ENCODE data around the gene IL3RA.
"Not testable (repeated sequence)": the region's sequence is repeated elsewhere in the genome, so short reads cannot be mapped to it uniquely, and the experiment has no call there.

Gene IL3RA

GRCh38 chrX:1336331-1336943 lies at the start of gene IL3RA:
Gene IL3RA, plus strand, starts transcription at chrX:1336785. Its CDS starts 4,981 bp downstream, at chrX:1341766.
- peak; percentile 51 for DNase-seq (ENCODE audit: low spot score)

GRCh38 chrX:1289535-1289934 lies 47.0 kb upstream of the IL3RA start:
- DNase-seq (ENCODE audit: low spot score) = no peak

- no peak for DNase-seq (ENCODE audit: low spot score)
These were observed 45.4 kb upstream of the IL3RA start for GRCh38 chrX:1291110-1291740.

GRCh38 chrX:1292575-1293290 lies 43.9 kb upstream of the IL3RA start:
- DNase-seq (ENCODE audit: low spot score) = no peak

GRCh38 chrX:1294301-1295067 lies 42.1 kb upstream of the IL3RA start:
- no peak for DNase-seq (ENCODE audit: low spot score)

- no peak for DNase-seq (ENCODE audit: low spot score)
These were observed 41.0 kb upstream of the IL3RA start for GRCh38 chrX:1295550-1295949.

- DNase-seq (ENCODE audit: low spot score) = not testable (repeated sequence)
These were observed 39.0 kb upstream of the IL3RA start for GRCh38 chrX:1297591-1297990.

- DNase-seq (ENCODE audit: low spot score) = no peak
These were observed 36.1 kb upstream of the IL3RA start for GRCh38 chrX:1300449-1300848.

GRCh38 chrX:1305411-1305810 lies 31.2 kb upstream of the IL3RA start:
- DNase-seq (ENCODE audit: low spot score) = no peak

GRCh38 chrX:1306909-1307625 lies 29.5 kb upstream of the IL3RA start:
- DNase-seq (ENCODE audit: low spot score) = no peak

- no peak for DNase-seq (ENCODE audit: low spot score)
These were observed 28.8 kb upstream of the IL3RA start for GRCh38 chrX:1307626-1308340.

GRCh38 chrX:1308476-1308875 lies 28.1 kb upstream of the IL3RA start:
- DNase-seq (ENCODE audit: low spot score) = no peak

- DNase-seq (ENCODE audit: low spot score) = not testable (repeated sequence)
These were observed 27.7 kb upstream of the IL3RA start for GRCh38 chrX:1308917-1309316.

- no peak for DNase-seq (ENCODE audit: low spot score)
These were observed 22.8 kb upstream of the IL3RA start for GRCh38 chrX:1313788-1314187.

GRCh38 chrX:1316527-1316926 lies 20.1 kb upstream of the IL3RA start:
- DNase-seq (ENCODE audit: low spot score) = peak; percentile 47

GRCh38 chrX:1321674-1322073 lies 14.9 kb upstream of the IL3RA start:
- DNase-seq (ENCODE audit: low spot score) = no peak

GRCh38 chrX:1322393-1322792 lies 14.2 kb upstream of the IL3RA start:
- no peak for DNase-seq (ENCODE audit: low spot score)

GRCh38 chrX:1323315-1323714 lies 13.3 kb upstream of the IL3RA start:
- DNase-seq (ENCODE audit: low spot score) = no peak

- no peak for DNase-seq (ENCODE audit: low spot score)
These were observed 11.0 kb upstream of the IL3RA start for GRCh38 chrX:1325515-1326116.

GRCh38 chrX:1327651-1328304 lies 8.8 kb upstream of the IL3RA start:
- DNase-seq (ENCODE audit: low spot score) = no peak

Measured in globus pallidus (tissue), 1 donor.